Fibroblast of peridontal ligament (primary cell): ENCODE data around the gene RBM39.

ENCODE experiments used
- DNase-seq: peaks from one replicate; pipeline ENCODE4 v3.0.0-alpha.2; 2010; ENCODE audit errors: extremely low read depth

Gene RBM39

GRCh38 chr20:35674921-35675320 lies 67.1 kb downstream of the RBM39 start:
- DNase-seq: no peak

GRCh38 chr20:35673884-35674283 lies 68.2 kb downstream of the RBM39 start:
- DNase-seq: no peak

- no peak for DNase-seq
Observed at GRCh38 chr20:35669681-35670080, 72.4 kb downstream of the RBM39 start.

- no peak for DNase-seq
Observed at GRCh38 chr20:35669221-35669620, 72.8 kb downstream of the RBM39 start.

- DNase-seq: no peak
Observed at GRCh38 chr20:35665949-35666288, 76.1 kb downstream of the RBM39 start.

- peak; percentile 93 for DNase-seq
Observed at GRCh38 chr20:35664466-35665206, 77.4 kb downstream of the RBM39 start, which contains the start of the genes CPNE1 and RBM12. CPNE1 (minus strand) TSS chr20:35664900; CDS start chr20:35632923, 31,977 bp downstream. RBM12 (minus strand) TSS chr20:35664900; CDS start chr20:35655322, 9,578 bp downstream.

GRCh38 chr20:35663516-35664465 lies 78.3 kb downstream of the RBM39 start:
- peak; percentile 22 for DNase-seq

GRCh38 chr20:35662551-35662950 lies 79.5 kb downstream of the RBM39 start:
- no peak for DNase-seq

- DNase-seq: no peak
Observed at GRCh38 chr20:35661908-35662307, 80.2 kb downstream of the RBM39 start.

- DNase-seq: no peak
Observed at GRCh38 chr20:35661053-35661452, 81.0 kb downstream of the RBM39 start.

GRCh38 chr20:35660122-35660937 lies 81.7 kb downstream of the RBM39 start:
- no peak for DNase-seq

- no peak for DNase-seq
Observed at GRCh38 chr20:35657271-35657670, 84.8 kb downstream of the RBM39 start.

- DNase-seq: no peak
Observed at GRCh38 chr20:35654415-35654814, 87.6 kb downstream of the RBM39 start.

GRCh38 chr20:35653893-35654292 lies 88.2 kb downstream of the RBM39 start:
- DNase-seq: no peak
